ENCODE data around the gene SLC38A9. TPM values are rescaled to one million over a fixed set of nuclear protein-coding genes. Genes with fewer than 3 reads are reported as not detected.

Gene SLC38A9
- total RNA-seq, 2 donors from 2014 or later, result 14.8 to 20.8 TPM

- no peaks in the 10 kb centered on the region for H3K9me3 ChIP-seq
- H3K27me3 ChIP-seq (replicated peaks; ENCODE audit: insufficient read depth), result no peaks in the 10 kb centered on the region
- intact Hi-C loops (cut with DNase I), result loop anchor here (5.0 kb wide), 2 partner anchors 350 to 365 kb away; no protein-coding TSS in a partner anchor
- H3K36me3 ChIP-seq, result no peaks in the 10 kb centered on the region
- no peak for DNase-seq (ENCODE audit: low spot score)
- TF ChIP-seq CTCF (IDR thresholded peaks at IDR 0.05), result no peak
- no peak for TF ChIP-seq POLR2A (IDR thresholded peaks at IDR 0.05)
- TF ChIP-seq POLR2AphosphoS5 (IDR thresholded peaks at IDR 0.05), result no peak
- 75% methylated on average over 2 of the region's 2 CpGs for WGBS
- peak overlapping the region; percentile 58 to 61 for H3K27ac ChIP-seq
- H3K4me1 ChIP-seq (replicated peaks), result peaks cover 15% of the 10 kb centered on the region
- H3K4me3 ChIP-seq, result no peak overlapping the region
These were observed 20.1 kb downstream of the SLC38A9 start for GRCh38 chr5:55692106-55692417.

GRCh38 chr5:55691265-55692105 is 20.6 kb downstream of the SLC38A9 start:
- DNase-seq (ENCODE audit: low spot score), result no peak
- Histone ChIP-seq H3K27me3 (replicated peaks; ENCODE audit: insufficient read depth) (no peaks in the 10 kb centered on the region), H3K4me1 (replicated peaks) (peaks cover 15% of the 10 kb centered on the region), H3K27ac (peak overlapping the region; percentile 58 to 61), H3K9me3 (no peaks in the 10 kb centered on the region), H3K36me3 (no peaks in the 10 kb centered on the region), H3K4me3 (peak overlapping the region in 1 of 2 donors; percentile 2)
- 25% methylated on average over 2 of the region's 2 CpGs for WGBS
- TF ChIP-seq POLR2AphosphoS5 (IDR thresholded peaks at IDR 0.05), result no peak
- peak; percentile 33 to 86 (median 80) for TF ChIP-seq CTCF (IDR thresholded peaks at IDR 0.05)
- intact Hi-C loops (cut with DNase I), result loop anchor here (1.0 to 5.0 kb wide), 3 partner anchors 285 to 364 kb away; no protein-coding TSS in a partner anchor

- H3K4me1 ChIP-seq (replicated peaks), result peaks cover 4% of the 10 kb centered on the region
- H3K27ac ChIP-seq, result peak overlapping the region; percentile 14 to 45
- TF ChIP-seq CTCF (IDR thresholded peaks at IDR 0.05) (no peak), POLR2AphosphoS5 (IDR thresholded peaks at IDR 0.05) (no peak), POLR2A (IDR thresholded peaks at IDR 0.05) (no peak)
- WGBS, result 38% methylated on average over 1 of the region's 1 CpG
- no peaks in the 10 kb centered on the region for H3K27me3 ChIP-seq (replicated peaks; ENCODE audit: insufficient read depth)
- no peaks in the 10 kb centered on the region for H3K36me3 ChIP-seq
- H3K9me3 ChIP-seq, result no peaks in the 10 kb centered on the region
- no peak for DNase-seq (ENCODE audit: low spot score)
- no peak overlapping the region for H3K4me3 ChIP-seq
- intact Hi-C loops (cut with DNase I), result no loop called here
These were observed 30.1 kb downstream of the SLC38A9 start for GRCh38 chr5:55682071-55682470.

GRCh38 chr5:55681301-55681700 is 30.8 kb downstream of the SLC38A9 start:
- Histone ChIP-seq H3K36me3 (no peaks in the 10 kb centered on the region), H3K4me3 (no peak overlapping the region), H3K9me3 (no peaks in the 10 kb centered on the region), H3K27me3 (replicated peaks; ENCODE audit: insufficient read depth) (no peaks in the 10 kb centered on the region), H3K27ac (peak overlapping the region; percentile 14 to 45), H3K4me1 (replicated peaks) (peaks cover 4% of the 10 kb centered on the region)
- no peak for TF ChIP-seq CTCF (IDR thresholded peaks at IDR 0.05)
- TF ChIP-seq POLR2A (IDR thresholded peaks at IDR 0.05), result no peak
- TF ChIP-seq POLR2AphosphoS5 (IDR thresholded peaks at IDR 0.05), result no peak
- no peak for DNase-seq (ENCODE audit: low spot score)
- intact Hi-C loops (cut with DNase I), result no loop called here
- 64% methylated on average over 1 of the region's 1 CpG for WGBS

GRCh38 chr5:55680353-55680752 is 31.8 kb downstream of the SLC38A9 start:
- Histone ChIP-seq H3K4me3 (no peak overlapping the region), H3K4me1 (replicated peaks) (peaks cover 4% of the 10 kb centered on the region), H3K27ac (no peak overlapping the region), H3K9me3 (no peaks in the 10 kb centered on the region), H3K27me3 (replicated peaks; ENCODE audit: insufficient read depth) (no peaks in the 10 kb centered on the region), H3K36me3 (no peaks in the 10 kb centered on the region)
- no peak for DNase-seq (ENCODE audit: low spot score)
- 66% methylated on average over 2 of the region's 2 CpGs for WGBS
- TF ChIP-seq CTCF (IDR thresholded peaks at IDR 0.05) (no peak), POLR2A (IDR thresholded peaks at IDR 0.05) (no peak), POLR2AphosphoS5 (IDR thresholded peaks at IDR 0.05) (no peak)
- intact Hi-C loops (cut with DNase I), result no loop called here

All from prostate gland (tissue), 2 donors.